GM19240 (cell line): ENCODE results near the gene HPGDS.
"Not testable (repeated sequence)": the region's sequence is repeated elsewhere in the genome, so short reads cannot be mapped to it uniquely, and the experiment has no call there.

Experiments used
- DNase-seq: peaks from one replicate; pipeline ENCODE4 v3.0.0; 2011; ENCODE audit warnings: low spot score; ENCODE audit not compliant: insufficient read length

The HPGDS gene

DNA sequence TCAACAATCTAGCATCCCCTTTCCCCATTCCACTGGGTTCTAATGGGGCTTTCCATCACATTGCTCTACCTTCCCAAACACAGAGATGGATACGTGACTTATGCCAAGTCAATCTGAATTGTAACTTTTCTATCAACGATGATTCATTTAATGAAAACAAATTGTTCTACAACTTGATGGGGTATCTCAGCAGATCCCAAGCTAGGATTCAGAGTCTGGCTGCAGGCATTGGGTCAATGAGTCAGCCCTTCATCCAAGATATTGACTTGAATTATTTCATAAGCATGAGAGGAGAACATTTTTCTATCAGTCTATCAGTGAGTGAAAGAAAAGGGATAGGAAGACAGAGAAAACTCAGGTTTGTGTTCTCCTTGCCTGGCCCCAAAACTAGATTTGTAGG is 15.0 kb upstream of the HPGDS start:
- DNase-seq: no peak

DNA sequence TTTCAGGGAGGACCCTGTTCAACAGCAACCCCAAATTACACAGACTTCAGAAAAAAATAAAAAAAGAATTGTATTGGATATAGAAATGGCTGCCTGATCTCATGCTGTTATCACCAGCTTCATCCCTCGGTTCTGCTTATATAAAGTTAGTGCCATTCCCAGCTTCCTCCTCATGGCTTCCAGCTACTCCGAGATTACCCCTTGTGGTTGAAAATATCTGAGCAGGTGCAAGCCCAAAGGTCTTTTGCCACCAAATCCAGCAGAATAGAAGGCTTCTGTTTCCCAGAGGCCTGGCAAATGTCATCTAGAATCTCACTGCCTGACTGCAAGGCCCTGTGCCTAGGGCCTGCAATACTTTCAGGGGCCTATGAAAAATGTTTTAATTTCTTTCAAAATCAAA is 13.8 kb upstream of the HPGDS start:
- DNase-seq: no peak

DNA sequence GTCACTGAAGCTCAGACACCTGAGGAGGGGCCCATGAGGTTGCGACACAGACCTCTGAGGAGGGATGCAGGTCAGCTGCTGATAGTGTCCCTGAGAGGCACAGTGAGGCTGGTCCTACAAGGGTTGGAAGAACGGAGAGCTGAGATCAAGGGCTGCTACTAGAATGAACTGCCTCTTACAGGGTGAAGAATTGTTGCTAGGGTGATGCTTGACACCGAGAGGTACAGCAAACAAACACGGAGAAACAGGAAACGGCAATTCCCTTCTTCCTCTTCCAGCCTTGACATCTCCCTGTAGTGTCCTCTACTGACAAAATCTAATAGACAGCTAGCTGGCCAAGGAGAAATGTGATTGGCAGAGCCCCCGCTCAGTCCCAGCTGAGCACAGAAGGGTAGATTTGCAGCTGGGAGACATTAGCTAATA is 11.8 kb upstream of the HPGDS start:
- no peak for DNase-seq

DNA sequence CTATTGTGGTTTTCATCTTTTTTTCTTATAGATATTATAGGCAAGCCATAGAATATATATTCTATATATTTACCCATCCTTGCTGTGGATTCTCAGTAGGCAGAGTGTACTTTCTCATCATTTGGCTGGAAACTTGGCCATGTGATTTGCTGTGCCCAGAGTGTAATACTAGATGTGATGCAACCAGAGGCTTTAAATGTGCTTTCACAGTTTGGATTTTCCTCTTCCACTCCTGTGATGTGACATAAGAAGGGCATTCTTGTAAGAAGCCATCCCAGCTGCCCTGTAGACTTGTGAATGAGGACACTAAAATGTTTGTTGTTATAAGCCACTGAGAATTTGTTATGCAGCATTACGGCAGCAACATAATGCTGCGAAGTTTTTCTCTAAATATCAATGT is 10.4 kb upstream of the HPGDS start:
- DNase-seq: no peak

DNA sequence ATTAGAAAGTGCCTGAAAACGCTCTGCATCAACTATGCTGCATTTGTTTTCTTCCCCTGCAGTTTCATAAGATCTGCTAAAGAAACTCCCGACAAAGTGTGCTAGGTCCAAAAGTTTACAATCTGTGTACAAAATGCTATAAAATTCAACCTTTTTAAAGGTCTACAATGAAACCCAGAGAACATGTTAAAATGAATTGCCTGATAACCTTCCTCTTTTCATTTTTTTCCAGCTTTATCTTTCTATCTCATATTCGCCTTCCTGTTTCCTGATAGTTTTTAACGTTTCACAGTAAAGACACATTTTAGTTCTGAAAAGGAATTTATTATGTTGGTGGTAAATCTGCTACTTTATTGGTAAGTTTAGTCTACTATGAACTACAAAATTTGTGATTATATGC is 9.5 kb upstream of the HPGDS start:
- DNase-seq: no peak

DNA sequence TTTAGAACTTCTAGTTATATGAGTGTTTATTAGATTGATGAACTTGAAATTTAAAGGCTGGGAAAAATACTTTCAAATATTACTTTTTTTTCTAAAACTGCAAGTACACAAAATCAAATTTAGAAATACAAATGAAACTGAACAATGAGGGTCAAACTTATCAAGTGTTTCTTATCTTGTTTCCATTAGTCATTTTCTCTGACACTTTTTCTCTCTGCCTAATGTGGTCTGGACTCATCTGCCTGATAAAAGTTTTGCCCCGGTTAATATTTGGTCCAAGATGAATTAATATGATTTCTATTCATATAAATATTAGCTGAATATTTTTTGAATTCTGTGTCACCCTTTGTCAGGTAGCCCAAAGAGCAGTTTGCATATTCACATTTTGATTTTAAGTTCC is 8.7 kb upstream of the HPGDS start:
- DNase-seq: no peak

DNA sequence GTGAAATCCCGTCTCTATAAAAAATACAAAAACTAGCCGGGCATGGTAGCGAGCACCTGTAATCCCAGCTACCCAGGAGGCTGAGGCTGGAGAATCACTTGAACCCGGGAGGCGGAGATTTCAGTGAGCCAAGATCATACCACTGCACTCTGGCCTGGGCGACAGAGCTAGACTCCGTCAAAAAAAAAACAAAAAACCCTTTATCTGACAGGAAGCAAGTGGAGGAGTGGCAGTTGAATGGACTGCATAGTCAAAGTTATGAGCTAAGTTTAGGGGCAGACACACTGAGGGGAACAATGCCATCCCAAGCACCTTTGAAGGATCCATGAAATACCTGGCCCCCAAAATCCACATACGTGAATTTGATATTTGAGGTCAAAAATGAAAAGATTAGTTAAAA is 7.5 kb upstream of the HPGDS start:
- DNase-seq: no peak

DNA sequence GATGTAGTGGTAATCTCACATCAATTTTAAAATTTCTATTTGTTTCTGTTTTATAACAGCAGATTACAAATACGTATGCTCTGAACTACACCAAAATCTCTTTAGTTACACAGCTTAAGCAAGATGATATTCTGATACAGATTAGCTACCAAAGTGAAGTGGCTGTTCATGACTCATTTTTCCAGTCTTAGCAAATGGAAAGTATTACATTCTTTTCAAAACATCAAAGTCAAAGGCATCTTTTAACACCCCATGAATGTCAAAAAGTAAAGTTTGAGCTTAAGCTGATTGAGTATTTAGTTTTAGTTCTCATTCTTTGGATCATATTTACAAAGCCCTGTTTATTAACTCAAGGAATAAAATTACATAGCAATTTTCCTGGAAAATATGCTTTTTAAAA is 6.6 kb upstream of the HPGDS start:
- no peak for DNase-seq

DNA sequence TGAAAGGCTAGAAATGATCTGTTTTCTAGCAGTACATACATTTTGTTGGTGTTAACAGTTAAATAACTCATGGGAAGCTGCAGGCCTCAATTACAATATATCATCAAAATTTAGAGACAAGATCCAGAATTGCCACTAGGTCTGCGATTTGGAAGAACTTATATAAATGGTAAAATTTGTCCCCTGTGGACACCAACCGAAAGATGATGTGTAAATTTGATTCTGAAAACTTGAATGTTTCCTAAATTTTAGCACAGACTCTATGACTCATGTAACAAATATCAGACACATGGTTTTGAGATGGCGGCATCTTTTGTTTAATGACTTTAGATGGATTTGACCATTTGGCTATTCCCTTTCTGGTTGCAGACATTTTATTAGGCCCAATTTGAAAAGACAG is 6.0 kb upstream of the HPGDS start:
- no peak for DNase-seq

DNA sequence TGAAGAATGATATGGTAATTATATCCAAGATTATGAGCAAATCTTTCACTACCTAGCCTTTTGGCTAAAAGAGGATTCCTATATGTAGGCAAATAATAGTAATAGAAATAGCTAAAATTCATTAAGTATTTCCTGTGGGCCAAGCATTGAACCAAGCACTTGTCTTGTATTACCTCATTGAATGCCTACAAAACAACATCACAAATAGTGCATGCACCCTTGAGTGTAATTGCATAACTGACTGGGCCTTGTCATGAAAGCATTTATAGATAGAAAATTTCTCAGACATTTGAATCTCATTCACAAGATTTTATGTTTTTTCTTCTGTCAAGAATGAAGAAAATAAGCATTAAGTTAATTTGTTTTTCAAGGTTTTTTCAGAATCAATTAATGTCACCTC is 3.9 kb upstream of the HPGDS start:
- no peak for DNase-seq

DNA sequence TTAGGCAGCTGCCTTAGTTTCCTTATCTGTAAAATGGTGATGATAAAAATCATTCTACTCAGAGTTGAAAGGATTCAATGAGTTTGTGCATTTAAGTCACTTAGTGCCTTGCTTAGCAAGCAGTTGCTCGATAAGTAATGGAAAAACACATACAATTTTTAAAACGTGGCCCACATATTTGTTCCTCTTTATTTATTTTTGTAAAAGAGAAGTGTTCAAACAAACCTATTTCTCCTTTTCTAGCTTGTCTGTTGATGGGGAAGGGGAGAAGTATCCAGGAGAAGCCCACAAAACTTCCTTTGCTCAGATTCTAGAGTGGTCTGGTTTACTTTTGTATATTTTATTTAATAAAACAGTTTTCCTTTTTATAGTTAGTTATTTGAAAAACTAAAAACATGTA is 3.3 kb upstream of the HPGDS start:
- DNase-seq: no peak

DNA sequence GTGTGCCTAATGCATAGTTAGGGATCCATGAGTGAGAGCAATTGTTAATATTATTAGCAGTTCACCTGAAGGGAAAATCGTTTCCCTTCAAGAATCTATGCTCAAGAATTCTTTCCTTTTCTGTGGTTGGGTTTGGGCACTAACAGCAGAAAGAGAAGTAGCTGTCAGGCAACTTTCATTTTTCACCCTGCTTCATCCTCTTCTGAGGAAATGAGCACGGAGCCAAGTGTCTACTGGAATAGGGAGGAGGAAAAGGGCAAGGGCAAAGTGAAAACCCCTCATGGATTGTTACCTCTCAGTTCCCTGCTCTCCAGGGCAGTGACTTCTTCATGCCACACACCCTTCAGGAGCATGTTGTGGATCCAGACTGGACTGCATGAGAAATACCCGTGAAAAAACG is 2.6 kb upstream of the HPGDS start:
- no peak for DNase-seq

DNA sequence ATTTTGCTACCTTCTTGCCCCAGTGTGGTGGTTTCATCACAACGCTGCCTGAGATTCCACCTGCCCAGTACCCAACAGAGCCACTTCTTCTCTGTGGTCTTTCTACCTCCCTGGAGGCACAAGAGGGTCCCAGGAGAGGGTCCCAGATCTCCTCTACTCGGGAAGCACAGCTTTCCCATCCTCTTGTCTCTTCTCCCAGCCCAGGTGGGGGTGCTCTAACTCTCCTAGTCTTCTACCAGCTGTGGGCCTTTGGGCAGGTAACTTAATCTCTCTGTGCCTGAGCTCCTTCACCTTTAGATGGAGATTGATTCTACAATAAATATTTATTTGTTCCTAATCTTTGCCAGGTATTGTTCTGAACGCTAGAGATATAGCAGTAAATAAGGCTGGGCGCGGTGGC is 1.8 kb upstream of the HPGDS start:
- DNase-seq: no peak

DNA sequence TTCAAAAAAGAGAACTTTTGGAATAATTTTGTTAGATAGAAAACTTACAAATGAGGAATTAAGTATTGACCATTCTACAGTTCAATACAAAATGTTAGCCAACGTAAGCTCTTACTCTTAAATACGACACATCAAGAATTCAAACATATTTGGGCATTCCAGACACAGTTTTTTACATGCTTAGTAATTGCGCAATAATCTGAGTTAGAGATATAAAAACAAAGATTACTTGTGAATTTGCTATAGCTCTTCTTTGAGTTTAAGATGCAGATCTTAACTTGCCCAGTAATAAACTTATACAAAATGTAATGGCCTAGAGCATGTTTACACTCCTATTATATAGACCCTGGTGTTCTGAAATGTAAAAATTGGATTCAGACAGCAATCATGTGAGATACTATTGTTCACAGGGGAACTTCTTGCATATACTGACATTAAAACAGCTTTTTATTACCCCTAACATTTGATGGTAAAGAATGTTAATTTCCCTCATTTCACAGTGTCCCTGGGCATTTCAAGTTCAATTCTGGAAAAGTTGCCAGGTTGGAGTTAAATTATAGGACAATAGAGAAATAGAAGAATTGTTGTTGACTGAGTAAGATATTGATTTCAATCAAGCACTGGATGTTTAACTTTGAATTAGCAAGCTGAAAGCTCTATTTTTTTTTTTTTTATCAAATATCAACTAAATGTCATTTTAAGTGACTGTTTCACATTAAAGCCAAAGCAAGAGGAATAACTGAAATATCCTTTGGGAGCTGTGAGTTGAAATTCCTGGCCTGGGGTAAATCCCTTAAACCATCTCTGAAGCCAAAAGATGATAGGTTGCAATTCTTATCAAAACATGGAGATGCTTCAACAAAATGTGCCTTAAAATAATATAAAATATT is 910 bp downstream of the HPGDS start:
- DNase-seq: no peak

DNA sequence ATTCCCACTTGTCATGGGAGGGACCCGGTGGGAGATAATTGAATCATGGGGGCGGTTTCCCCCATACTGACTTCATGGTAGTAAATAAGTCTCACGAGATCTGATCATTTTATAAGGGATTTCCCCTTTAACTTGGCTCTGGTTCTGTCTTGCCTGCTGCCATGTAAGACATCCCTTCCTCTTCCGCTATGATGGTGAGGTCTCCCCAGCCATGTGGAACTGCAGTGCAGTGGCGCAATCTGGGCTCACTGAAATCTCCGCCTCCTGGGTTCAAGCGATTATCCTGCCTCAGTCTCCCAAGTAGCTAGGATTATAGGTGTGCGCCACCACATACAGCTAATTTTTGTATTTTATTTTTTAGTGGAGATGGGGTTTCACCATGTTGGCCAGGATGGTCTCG is 2.9 kb downstream of the HPGDS start:
- no peak for DNase-seq

DNA sequence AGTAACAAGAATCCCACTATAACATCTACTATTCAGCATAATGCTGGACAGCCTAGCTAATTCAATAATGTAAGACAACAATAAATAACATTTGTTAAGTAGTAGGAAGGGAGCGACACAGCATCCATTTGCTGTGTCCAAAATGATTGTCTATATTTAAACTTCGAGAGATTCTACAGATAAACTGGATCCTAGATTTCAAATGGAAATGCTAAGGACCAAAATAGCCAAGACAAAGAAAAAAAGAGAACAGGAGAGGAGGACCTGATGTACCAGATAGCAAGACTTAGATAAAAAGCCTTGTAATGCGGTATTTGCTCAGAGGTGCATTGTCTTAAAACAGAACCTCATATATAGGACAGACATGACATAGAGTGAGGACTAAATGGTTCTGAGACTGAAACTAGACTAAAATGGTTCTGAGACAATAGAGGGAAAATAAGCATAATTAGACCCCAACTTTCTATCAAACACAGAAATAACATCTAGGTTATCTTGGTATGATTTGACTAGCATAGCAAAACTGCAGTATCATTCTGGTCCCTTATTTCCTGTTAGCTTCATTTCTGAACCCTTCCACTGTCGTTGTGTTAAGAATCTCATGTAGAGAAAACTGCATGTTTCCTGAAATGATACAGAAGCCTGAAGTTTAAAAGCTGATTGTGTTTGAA is 3.8 kb downstream of the HPGDS start:
- no peak for DNase-seq

DNA sequence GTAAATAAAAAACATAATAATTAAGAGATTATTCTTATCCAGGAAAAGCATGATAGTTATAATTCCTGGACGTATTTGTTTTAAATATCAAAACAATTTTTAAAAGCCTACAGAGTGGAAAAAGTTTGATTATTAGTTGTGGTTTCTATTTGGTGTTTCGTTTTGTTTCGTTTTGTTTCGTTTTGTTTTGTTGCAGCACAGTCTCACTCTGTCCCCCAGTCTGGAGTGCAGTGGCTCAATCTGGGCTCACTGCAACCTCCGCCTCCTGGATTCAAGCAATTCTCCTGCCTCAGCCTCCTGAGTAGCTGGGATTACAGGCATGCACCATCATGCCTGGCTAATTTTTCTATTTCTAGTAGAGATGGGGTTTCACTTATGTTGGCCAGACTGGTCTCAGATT is 5.8 kb downstream of the HPGDS start:
- DNase-seq: not testable (repeated sequence)

DNA sequence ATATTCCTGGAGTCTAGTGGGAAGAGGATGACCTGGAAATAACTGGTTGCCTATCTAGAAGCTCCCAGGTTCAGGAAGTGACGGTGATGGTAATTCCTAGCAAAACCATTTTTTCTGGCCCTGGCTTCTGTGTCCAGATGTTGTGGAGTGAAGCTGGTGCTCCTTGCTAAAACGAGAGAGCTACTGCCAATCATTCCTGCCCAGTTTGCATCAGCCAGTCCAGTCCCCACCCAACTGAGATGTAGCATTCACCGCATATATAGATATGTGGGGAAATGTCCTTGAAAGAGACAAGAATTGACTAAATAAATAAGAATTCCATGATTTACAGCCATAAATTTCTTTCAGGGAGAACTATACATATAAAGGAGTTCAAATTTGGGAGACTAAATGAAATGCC is 6.3 kb downstream of the HPGDS start:
- no peak for DNase-seq

DNA sequence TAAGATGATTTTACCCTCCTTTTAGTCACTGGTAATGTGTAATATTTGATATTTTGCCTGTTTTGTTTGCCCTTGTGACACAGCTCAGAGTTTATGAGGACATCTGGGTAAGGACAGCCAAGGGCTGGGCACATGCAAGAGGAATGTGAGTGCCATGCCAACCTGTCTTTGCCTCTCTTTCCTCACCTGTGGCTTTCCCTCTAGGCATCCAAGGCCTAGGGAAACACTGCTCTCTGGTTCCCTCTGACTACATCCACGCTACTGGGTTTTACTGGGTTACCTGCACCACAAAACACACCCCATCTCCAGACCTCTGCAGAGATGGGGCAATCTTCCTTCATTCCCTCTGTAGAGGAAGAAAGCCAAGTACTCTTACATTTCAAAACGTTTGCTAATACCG is 7.7 kb downstream of the HPGDS start:
- DNase-seq: no peak

DNA sequence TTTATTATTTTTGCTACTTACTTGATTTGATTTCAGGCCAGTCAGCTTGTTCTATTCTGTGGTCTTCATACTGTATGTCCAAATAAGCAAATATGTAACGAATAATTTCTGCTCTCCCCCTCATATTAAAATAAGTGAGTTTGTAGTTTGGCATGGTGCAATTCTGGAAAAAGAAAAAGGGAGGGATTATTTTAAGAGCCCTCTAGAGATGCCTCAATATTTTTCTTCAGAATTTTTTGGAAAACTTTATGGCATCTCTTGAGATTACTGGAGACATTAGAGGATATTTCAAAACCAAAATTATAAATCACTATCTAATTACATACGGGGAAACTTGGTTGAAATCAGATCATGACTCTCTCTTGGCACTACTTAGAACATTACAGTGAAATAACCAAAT is 8.2 kb downstream of the HPGDS start:
- DNase-seq: no peak

DNA sequence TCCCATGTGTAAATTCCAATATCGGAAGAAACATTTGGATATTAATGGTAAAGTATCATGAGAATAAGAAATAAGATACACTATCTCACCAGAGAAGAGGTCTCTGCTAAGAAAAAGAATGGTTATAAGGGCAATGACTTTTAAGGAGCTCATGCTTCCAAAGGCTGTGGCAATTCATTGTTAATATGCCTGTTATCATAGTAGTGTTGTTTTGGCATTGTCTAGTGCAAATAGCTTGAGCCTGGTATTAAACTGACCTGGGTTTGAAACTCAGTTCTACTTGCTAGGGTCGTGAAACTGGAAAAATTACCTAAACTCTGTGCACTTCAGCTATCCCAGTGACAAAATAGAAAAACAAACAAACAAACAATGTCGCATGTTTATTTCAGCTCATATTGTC is 8.8 kb downstream of the HPGDS start:
- no peak for DNase-seq

DNA sequence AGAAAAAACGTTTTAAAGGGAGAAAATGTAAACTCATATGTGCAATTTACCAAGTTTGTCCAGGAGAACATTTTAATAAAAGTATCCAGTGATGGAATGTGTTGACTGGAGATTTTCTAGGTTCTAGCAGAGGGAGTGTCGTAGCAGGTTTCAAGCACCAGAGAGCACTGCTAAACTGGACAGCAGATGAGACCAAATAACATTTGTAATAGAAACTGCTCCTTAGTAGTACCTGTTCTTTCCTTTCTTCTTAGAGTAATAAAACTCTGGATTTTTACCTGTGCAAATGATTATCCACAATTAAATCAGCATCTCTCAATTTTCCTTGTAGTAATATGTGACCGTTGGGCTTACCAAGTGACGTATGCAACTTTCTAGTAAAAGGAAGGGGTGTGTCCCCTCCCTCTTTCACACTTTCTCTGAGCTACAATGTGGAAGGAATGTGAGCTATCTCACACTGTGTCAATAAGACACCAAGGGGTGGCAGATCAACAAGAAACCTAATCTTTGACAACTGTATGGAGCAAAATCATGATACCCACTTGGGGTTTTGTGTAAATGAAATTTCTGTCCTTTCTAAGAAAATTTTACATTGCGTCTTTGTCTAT is 9.5 kb downstream of the HPGDS start:
- no peak for DNase-seq

DNA sequence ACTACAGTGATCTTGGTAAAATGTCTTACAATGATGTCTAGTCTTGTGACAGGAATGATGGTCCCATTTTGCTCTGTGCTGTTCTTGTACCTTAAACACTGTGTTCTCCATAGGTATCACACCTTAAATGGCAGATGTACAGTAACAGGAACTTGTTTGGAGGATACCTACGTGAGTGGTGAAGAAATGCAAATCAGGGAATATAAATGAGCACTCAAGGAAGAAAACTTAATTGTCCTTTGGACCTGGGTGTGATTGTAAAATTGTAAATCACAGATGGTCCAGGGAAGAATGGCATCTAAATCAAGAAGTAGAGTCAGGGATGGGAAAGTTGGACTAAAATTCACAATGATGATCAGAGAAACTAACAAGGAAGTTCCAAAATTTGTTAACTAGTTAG is 12.7 kb downstream of the HPGDS start:
- DNase-seq: no peak
